ENCODE measurements around the gene MRPS23.

- no peak for TF ChIP-seq EZH2phosphoT487 (IDR thresholded peaks at IDR 0.05; ENCODE audit: insufficient read depth, low read depth)
- TF ChIP-seq EZH2 (IDR thresholded peaks at IDR 0.05; ENCODE audit: insufficient read depth, poor library complexity, severe bottlenecking), result no peak
Measured at GRCh38 chr17:57809879-57810278, 40.0 kb downstream of the MRPS23 start.
